ENCODE measurements around the gene TFF1.

TFF1 gene

GRCh38 chr21:42375966-42376337 is 9.6 kb upstream of the TFF1 start:
- H3K4me1 ChIP-seq (ENCODE audit: control insufficient read depth, insufficient read depth, low read length) = no peaks in the 10 kb centered on the region
- ChIA-PET POLR2A (no interaction called here), CTCF (interaction anchor here (0.8 to 1.2 kb wide), 2 partner anchors 65 to 231 kb away, joined by 3 read pairs; no protein-coding TSS in a partner anchor)
- H3K9me3 ChIP-seq (ENCODE audit: control insufficient read depth, insufficient read depth, low read depth, low read length) = no peaks in the 10 kb centered on the region
- no peaks in the 10 kb centered on the region for H3K36me3 ChIP-seq (ENCODE audit: control insufficient read depth in 2 of 2, insufficient read depth in 1 of 2, low read length in 2 of 2)
- no peak overlapping the region for H3K4me3 ChIP-seq (ENCODE audit: low read depth, low read length)
- TF ChIP-seq YY2 (tag by site-specific recombination; IDR thresholded peaks at IDR 0.05) = no peak
- TF ChIP-seq ZFHX2 (tag by site-specific recombination; conservative IDR thresholded peaks at IDR 0.05) = peak; percentile 24; the same call in 1 of the 2 replicates
- H3K27ac ChIP-seq (ENCODE audit: extremely low read depth, low read depth, low read length) = no peak overlapping the region

- Histone ChIP-seq H3K4me1 (ENCODE audit: control insufficient read depth, insufficient read depth, low read length) (no peaks in the 10 kb centered on the region), H3K27ac (ENCODE audit: extremely low read depth, low read depth, low read length) (no peak overlapping the region), H3K36me3 (ENCODE audit: control insufficient read depth in 2 of 2, insufficient read depth in 1 of 2, low read length in 2 of 2) (no peaks in the 10 kb centered on the region), H3K9me3 (ENCODE audit: control insufficient read depth, insufficient read depth, low read depth, low read length) (no peaks in the 10 kb centered on the region), H3K4me3 (ENCODE audit: low read depth, low read length) (no peak overlapping the region)
- ChIA-PET CTCF (interaction anchor here (0.8 to 1.2 kb wide), 2 partner anchors 65 to 231 kb away, joined by 3 read pairs; no protein-coding TSS in a partner anchor), POLR2A (no interaction called here)
- no peak for TF ChIP-seq YY2 (tag by site-specific recombination; IDR thresholded peaks at IDR 0.05)
- TF ChIP-seq ZNF18 (tag by site-specific recombination; IDR thresholded peaks at IDR 0.05) = no peak
- no peak for TF ChIP-seq ZNF768 (tag by site-specific recombination; IDR thresholded peaks at IDR 0.05)
- no peak for TF ChIP-seq GFI1B (tag by site-specific recombination; IDR thresholded peaks at IDR 0.05)
- no peak for TF ChIP-seq ZSCAN16 (tag by site-specific recombination; IDR thresholded peaks at IDR 0.05)
- TF ChIP-seq KLF1 (tag by site-specific recombination; IDR thresholded peaks at IDR 0.05) = 0 out of 2 replicates have a peak, but pooled peaks have one; percentile 2
- no peak for TF ChIP-seq SETDB1 (IDR thresholded peaks at IDR 0.05; ENCODE audit: insufficient read length, low read length)
These were observed 9.2 kb upstream of the TFF1 start for GRCh38 chr21:42375506-42375905.

GRCh38 chr21:42374864-42375499 is 8.6 kb upstream of the TFF1 start:
- no peaks in the 10 kb centered on the region for H3K36me3 ChIP-seq (ENCODE audit: control insufficient read depth in 2 of 2, insufficient read depth in 1 of 2, low read length in 2 of 2)
- no peak overlapping the region for H3K4me3 ChIP-seq (ENCODE audit: low read depth, low read length)
- CTCF ChIA-PET = interaction anchor here (0.8 to 1.9 kb wide), 3 partner anchors 15 to 230 kb away, joined by 3 to 4 read pairs (median 3); no protein-coding TSS in a partner anchor
- H3K4me1 ChIP-seq (ENCODE audit: control insufficient read depth, insufficient read depth, low read length) = no peaks in the 10 kb centered on the region
- TF ChIP-seq ZNF426 (tag by site-specific recombination; IDR thresholded peaks at IDR 0.05) = no peak
- TF ChIP-seq MZF1 (tag by site-specific recombination; IDR thresholded peaks at IDR 0.05; ENCODE audit: borderline replicate concordance) = no peak
- 0 out of 2 replicates have a peak, but pooled peaks have one; percentile 19 for TF ChIP-seq KLF1 (tag by site-specific recombination; IDR thresholded peaks at IDR 0.05)
- no peak for TF ChIP-seq ZNF302 (tag by site-specific recombination; IDR thresholded peaks at IDR 0.05; ENCODE audit: low read depth)
- TF ChIP-seq ZNF366 (tag by site-specific recombination; conservative IDR thresholded peaks at IDR 0.05) = no peak
- peak; percentile 37 for TF ChIP-seq ZIC2 (tag by site-specific recombination; IDR thresholded peaks at IDR 0.05)
- no peak for TF ChIP-seq ZNF670 (tag by site-specific recombination; IDR thresholded peaks at IDR 0.05; ENCODE audit: low read depth)
- TF ChIP-seq TRIM28 (IDR thresholded peaks at IDR 0.05; ENCODE audit: borderline replicate concordance, low read length) = no peak
- TF ChIP-seq ZNF146 (tag by site-specific recombination; IDR thresholded peaks at IDR 0.05) = no peak
- no peak for TF ChIP-seq ZNF169 (tag by site-specific recombination; IDR thresholded peaks at IDR 0.05)
- TF ChIP-seq SCRT1 (tag by site-specific recombination; IDR thresholded peaks at IDR 0.05; ENCODE audit: borderline replicate concordance) = no peak
- no peak for TF ChIP-seq ZNF48 (tag by site-specific recombination; IDR thresholded peaks at IDR 0.05)
- no peak overlapping the region for H3K27ac ChIP-seq (ENCODE audit: extremely low read depth, low read depth, low read length)
- POLR2A ChIA-PET = no interaction called here
- no peaks in the 10 kb centered on the region for H3K9me3 ChIP-seq (ENCODE audit: control insufficient read depth, insufficient read depth, low read depth, low read length)
